Activated B cell treated with CpG ODN at 0.5 μM for 24 hours (primary cell): Measurements from ENCODE around the gene LRRC27. TPM values are rescaled to one million over a fixed set of nuclear protein-coding genes. Genes with fewer than 3 reads are reported as not detected.
A peak's percentile ranks its signal among the peaks of the same experiment; 100 is the strongest.

Experiments used
- ATAC-seq: fragments of 200-7000 bp; cut with Tn5 transposase; one replicate; pipeline ENCODE4 v1.10.0; 2021; ENCODE audit warnings: low read depth, mild to moderate bottlenecking, moderate library complexity
- CTCF ChIA-PET: fragments of 350-600 bp; sonication (Branson Sonifier 250); formaldehyde crosslinking; loops from one replicate; lab custom pipeline; 2021; ENCODE audit warnings: antibody characterized with exemption; lab: Charles Lee
- POLR2A ChIA-PET: fragments of 350-600 bp; sonication (Branson Sonifier 250); formaldehyde crosslinking; loops from one replicate; lab custom pipeline; 2021; ENCODE audit warnings: antibody characterized with exemption; lab: Charles Lee
- DNase-seq: peaks from one replicate; pipeline ENCODE4 v3.0.0; 2022
- H3K27ac Mint-ChIP-seq: one replicate; pipeline ENCODE4 v1.8.0; 2020; ENCODE audit warnings: mixed read lengths
- H3K27me3 Mint-ChIP-seq: one replicate; pipeline ENCODE4 v1.8.0; 2021; ENCODE audit warnings: mixed read lengths
- H3K36me3 Mint-ChIP-seq: one replicate; pipeline ENCODE4 v1.8.0; 2021; ENCODE audit warnings: low read depth, mixed read lengths
- H3K4me1 Mint-ChIP-seq: one replicate; pipeline ENCODE4 v1.8.0; 2021; ENCODE audit warnings: mixed read lengths
- H3K4me3 Mint-ChIP-seq: one replicate; pipeline ENCODE4 v1.8.0; 2020; ENCODE audit warnings: mild to moderate bottlenecking, mixed read lengths
- H3K9me3 Mint-ChIP-seq: one replicate; pipeline ENCODE4 v1.8.0; 2020; ENCODE audit warnings: mixed read lengths
- intact Hi-C: fragments of 100-400 bp; cut with micrococcal nuclease; formaldehyde crosslinking; loops from one replicate; pipeline ENCODE4 v1.15.1; 2024
- total RNA-seq: library from RNA; stranded (reverse); gene quantifications from 2 replicates; pipeline ENCODE4 v1.2.3, GENCODE V29; 2022
- TF ChIP-seq, protein P1 (sequence below): fragments of 200-600 bp; IDR thresholded peaks from one replicate; pipeline ENCODE4 v1.8.0; 2022; ENCODE audit warnings: antibody characterized with exemption, mild to moderate bottlenecking

Gene LRRC27
- total RNA-seq, 1 donor from 2014 or later, result 15.2 TPM

DNA sequence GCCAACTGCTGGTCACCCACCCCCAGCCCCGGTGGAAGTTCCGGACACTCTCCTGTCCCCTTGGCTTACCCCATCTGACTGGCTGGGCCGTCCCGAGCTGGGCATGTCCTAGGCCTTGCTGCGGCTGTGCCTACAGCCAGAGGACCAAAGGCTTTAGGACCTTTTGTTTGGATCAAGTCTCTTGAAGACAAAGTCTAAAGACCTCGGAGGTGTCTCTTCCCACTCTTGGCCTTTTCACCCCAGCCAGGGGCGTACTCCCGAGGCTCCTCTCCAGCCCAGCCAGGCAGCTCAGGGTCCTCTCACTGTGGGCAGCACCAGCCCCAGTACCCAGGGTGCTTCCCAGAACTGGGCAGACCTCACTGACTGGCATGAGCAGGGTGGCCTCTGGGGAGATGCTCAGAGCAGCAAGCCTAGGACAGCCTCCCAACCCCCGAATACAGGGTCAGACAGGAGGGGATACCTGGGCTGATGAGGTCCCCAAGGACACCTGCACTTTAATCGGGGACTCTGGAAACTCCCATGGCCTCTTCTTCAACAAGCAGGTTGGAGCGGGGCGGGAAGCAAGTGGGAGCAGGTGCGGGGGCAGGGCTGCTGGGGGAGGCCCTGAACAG, 62.3 kb downstream of the LRRC27 start:
- H3K4me1 Mint-ChIP-seq, result peaks cover 38% of the 10 kb centered on the region
- DNase-seq (no peak), ATAC-seq (no peak)
- H3K9me3 Mint-ChIP-seq, result peaks cover 3% of the 10 kb centered on the region
- TF ChIP-seq, protein P1, sequence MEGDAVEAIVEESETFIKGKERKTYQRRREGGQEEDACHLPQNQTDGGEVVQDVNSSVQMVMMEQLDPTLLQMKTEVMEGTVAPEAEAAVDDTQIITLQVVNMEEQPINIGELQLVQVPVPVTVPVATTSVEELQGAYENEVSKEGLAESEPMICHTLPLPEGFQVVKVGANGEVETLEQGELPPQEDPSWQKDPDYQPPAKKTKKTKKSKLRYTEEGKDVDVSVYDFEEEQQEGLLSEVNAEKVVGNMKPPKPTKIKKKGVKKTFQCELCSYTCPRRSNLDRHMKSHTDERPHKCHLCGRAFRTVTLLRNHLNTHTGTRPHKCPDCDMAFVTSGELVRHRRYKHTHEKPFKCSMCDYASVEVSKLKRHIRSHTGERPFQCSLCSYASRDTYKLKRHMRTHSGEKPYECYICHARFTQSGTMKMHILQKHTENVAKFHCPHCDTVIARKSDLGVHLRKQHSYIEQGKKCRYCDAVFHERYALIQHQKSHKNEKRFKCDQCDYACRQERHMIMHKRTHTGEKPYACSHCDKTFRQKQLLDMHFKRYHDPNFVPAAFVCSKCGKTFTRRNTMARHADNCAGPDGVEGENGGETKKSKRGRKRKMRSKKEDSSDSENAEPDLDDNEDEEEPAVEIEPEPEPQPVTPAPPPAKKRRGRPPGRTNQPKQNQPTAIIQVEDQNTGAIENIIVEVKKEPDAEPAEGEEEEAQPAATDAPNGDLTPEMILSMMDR, result no peak
- intact Hi-C loops, result no loop called here
- no peaks in the 10 kb centered on the region for H3K27me3 Mint-ChIP-seq
- ChIA-PET POLR2A (no interaction called here), CTCF (no interaction called here)
- no peaks in the 10 kb centered on the region for H3K36me3 Mint-ChIP-seq
- peak overlapping the region; percentile 56 for H3K27ac Mint-ChIP-seq
- H3K4me3 Mint-ChIP-seq, result no peak overlapping the region

DNA sequence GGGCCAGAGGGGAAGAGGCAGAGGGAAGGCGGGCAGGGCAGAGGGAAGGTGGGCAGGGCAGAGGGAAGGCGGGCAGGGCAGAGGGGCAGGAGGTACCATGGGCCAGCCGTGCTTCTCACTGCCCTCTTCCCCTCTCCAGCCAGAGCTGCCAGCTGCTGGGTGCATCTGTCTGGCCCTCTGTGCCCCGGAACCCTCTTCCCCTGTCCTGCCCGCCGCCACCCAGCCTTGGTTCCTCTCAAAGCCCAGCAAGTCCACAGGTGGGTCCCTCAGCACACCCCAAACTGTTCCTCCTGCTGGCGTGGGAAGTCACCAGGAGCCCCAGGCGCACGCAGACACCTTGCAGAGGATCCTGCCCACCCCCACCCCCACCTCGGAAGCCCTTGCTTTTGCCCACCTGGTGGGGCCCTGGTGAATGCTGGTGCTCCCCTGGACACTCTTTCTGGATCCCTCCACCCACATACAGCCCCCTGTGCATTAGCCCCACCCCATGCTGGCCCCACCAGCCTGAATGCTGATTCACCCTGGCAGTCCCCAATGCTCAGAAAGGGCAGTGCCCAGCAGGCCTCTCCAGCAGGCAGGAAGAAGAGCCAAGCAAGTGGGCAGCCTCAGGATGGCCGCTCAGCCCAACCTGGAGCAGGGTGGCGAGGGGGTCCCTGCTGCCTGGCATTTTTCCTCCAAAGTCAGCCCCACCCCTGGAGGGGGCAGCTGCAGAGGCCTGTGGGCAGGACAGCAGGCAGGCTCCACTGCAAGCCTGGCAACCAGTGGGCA, 63.1 kb downstream of the LRRC27 start:
- ChIA-PET CTCF (no interaction called here), POLR2A (no interaction called here)
- Mint-ChIP-seq H3K4me1 (peaks cover 46% of the 10 kb centered on the region), H3K36me3 (no peaks in the 10 kb centered on the region), H3K27me3 (no peaks in the 10 kb centered on the region), H3K9me3 (peaks cover 3% of the 10 kb centered on the region), H3K27ac (peak overlapping the region; percentile 31), H3K4me3 (peak overlapping the region; percentile 55)
- TF ChIP-seq, protein P1, result no peak
- intact Hi-C loops, result loop anchor here (5.0 kb wide), 1 partner anchor 413 kb away; the partner anchor contains the start of gene BNIP3
- DNase-seq (no peak), ATAC-seq (no peak)

DNA sequence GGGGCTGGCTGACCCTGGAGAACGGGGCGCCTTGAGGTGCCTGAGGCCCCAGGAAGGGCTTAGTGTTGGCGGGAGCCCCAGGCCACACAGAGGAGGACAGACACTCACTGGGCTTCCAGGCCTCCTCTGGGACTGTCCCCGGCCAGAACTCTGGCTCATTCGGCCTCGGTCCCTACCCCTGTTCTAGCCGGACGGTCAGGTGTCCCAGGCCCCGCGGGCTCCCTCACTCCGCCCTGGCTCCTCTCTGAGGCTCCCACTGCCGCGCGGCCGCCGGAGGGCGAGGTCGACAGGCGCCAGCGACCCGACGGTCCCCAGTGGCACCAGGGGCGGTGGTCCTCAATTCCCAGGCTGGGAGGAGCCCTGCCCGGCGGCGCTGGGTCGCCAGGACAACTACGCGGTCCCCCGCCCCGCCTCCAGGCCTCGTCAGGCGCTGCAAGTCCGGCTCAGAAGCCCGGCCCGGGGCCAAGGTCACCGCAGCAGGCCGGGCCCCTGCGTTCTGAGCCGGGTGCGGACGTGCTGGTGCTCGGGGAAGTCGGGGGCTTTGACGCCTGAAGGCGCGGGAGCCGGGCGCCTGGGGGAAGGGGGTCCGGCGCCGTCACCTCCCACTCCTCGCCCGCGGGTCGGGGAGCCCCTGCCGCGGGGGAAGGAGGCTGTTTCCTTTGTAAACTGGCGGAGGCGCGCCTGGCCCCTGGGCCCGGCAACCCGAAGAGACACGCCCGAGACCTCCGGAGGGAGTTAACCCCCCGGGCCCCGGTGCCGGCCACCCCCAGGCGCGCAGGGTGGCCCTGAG, 63.9 kb downstream of the LRRC27 start:
- Mint-ChIP-seq H3K9me3 (peaks cover 3% of the 10 kb centered on the region), H3K36me3 (no peaks in the 10 kb centered on the region), H3K4me3 (peak overlapping the region; percentile 55), H3K27ac (no peak overlapping the region), H3K4me1 (peaks cover 52% of the 10 kb centered on the region), H3K27me3 (no peaks in the 10 kb centered on the region)
- ChIA-PET CTCF (no interaction called here), POLR2A (no interaction called here)
- intact Hi-C loops, result loop anchor here (1.0 to 5.0 kb wide), 5 partner anchors 50 to 414 kb away; partner anchors contain the start of genes BNIP3 and LRRC27
- ATAC-seq, result peak; percentile 9
- TF ChIP-seq, protein P1, result no peak
- peak; percentile 49 for DNase-seq

DNA sequence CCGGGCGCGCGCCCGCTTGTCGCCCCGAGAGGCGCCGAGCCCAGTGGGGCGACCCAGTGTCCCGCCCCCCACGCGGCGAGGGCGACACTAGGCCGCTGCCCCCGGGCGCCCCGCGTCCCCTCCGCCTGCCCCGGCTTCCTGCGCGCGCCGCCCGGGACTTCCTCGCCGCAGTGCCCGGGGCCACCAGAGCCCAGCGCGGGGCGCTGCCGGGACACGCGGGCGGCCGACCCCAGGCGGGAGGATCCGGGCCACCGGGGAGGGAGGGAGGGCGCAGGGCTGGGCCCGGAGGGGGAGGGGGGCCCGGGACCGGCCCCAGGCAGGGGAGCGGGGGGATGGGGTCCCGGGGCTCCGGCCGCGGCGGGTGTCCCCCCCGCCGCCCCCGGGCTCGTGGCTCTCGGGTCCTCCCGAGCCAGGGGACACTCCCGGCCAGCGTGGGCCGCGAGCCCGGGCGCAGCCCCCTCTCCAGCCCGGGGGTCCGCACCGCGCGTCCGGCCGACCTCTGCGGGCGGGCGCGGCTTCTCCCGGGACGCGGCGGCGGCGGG, 64.6 kb downstream of the LRRC27 start:
- Mint-ChIP-seq H3K4me3 (no peak overlapping the region), H3K9me3 (peaks cover 3% of the 10 kb centered on the region), H3K4me1 (peaks cover 59% of the 10 kb centered on the region), H3K36me3 (no peaks in the 10 kb centered on the region), H3K27ac (no peak overlapping the region), H3K27me3 (no peaks in the 10 kb centered on the region)
- TF ChIP-seq, protein P1, result no peak
- intact Hi-C loops, result loop anchor here (1.0 to 5.0 kb wide), 7 partner anchors 25 to 414 kb away; partner anchors contain the start of genes BNIP3, INPP5A and LRRC27
- ChIA-PET POLR2A (interaction anchor here (0.7 to 3.5 kb wide), 6 partner anchors 24 to 142 kb away, joined by 3 to 41 read pairs (median 10); no protein-coding TSS in a partner anchor), CTCF (interaction anchor here (1.0 to 2.1 kb wide), 2 partner anchors 47 to 50 kb away, joined by 5 to 9 read pairs; no protein-coding TSS in a partner anchor)
- DNase-seq (peak; percentile 74), ATAC-seq (peak; percentile 71)
